ENCODE measurements around the gene IL7R. TPM values are rescaled to one million over a fixed set of nuclear protein-coding genes. Genes with fewer than 3 reads are reported as not detected.

IL7R gene
- total and polyA plus RNA-seq, 10 of the 15 experiments (the other 5 are each of a cell fraction or from before 2014, with no cell fraction given): 0.40 to 21.1 (median 0.85) TPM

DNA sequence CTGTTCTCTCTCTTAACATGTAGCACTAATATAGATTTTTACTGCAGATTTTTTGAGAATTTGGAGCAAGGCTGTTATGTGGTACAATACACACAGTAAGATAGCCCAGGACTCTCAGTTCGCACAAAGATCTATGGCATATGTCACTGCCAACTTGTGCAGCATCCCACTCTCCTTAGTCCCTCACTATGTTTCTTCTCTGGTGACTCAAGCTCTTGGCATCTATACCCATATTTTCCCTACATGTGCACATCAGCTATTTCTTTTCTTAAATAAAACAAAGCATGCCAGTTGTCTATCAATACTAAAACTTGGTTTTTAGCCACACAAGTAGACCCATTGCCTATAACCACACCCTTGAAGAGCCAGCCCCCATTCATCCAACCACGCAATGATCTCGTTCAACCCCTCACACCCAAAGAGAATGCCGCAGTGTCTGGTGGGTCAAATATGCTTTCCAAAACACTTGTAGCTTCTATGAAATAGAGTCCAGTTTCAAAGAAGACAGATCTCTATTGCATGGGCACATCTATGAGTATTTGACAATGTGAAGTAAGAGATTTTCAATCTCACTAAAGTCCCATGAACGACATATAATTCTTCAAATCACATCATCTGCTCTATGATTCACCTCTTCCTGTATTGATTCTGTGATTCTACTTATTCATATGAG lies 18.2 kb upstream of the IL7R start:
- FAIRE-seq: no peak
- intact Hi-C loops (cut with micrococcal nuclease; ENCODE audit: unreplicated experiment): no loop called here
- TF ChIP-seq, protein P1, sequence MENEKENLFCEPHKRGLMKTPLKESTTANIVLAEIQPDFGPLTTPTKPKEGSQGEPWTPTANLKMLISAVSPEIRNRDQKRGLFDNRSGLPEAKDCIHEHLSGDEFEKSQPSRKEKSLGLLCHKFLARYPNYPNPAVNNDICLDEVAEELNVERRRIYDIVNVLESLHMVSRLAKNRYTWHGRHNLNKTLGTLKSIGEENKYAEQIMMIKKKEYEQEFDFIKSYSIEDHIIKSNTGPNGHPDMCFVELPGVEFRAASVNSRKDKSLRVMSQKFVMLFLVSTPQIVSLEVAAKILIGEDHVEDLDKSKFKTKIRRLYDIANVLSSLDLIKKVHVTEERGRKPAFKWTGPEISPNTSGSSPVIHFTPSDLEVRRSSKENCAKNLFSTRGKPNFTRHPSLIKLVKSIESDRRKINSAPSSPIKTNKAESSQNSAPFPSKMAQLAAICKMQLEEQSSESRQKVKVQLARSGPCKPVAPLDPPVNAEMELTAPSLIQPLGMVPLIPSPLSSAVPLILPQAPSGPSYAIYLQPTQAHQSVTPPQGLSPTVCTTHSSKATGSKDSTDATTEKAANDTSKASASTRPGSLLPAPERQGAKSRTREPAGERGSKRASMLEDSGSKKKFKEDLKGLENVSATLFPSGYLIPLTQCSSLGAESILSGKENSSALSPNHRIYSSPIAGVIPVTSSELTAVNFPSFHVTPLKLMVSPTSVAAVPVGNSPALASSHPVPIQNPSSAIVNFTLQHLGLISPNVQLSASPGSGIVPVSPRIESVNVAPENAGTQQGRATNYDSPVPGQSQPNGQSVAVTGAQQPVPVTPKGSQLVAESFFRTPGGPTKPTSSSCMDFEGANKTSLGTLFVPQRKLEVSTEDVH (IDR thresholded peaks at IDR 0.05; ENCODE audit: low read depth, partially characterized antibody): no peak
- TF ChIP-seq SMAD5 (IDR thresholded peaks at IDR 0.05; ENCODE audit: low read depth): no peak
- TF ChIP-seq CHD2 (IDR thresholded peaks at IDR 0.05; ENCODE audit: borderline replicate concordance, low read depth, low read length): no peak

DNA sequence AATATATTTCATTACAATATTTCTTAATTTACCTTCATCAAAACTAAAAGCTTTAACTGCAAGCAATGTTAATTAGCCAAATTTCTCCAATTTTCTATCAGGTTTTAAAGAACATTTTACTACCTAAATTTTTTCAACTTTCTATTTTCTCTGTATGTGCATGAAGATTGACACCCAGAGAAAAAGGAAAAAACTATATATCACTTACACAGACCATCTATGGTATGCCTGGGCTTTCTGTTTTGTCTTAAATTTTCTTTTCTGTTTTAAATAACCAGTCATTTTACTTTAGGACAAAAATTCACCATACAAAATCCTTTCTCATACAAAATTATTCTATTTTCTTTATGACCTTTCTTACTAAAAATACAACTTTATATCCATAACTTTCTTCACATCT lies 13.8 kb upstream of the IL7R start:
- no peak for DNase-seq (ENCODE audit: low read depth, low spot score)
- Histone ChIP-seq H3K4me2 (ENCODE audit: control insufficient read depth, insufficient read depth) (no peak overlapping the region), H3K4me3 (no peak overlapping the region), H4K20me1 (ENCODE audit: control insufficient read depth, insufficient read depth) (no peaks in the 10 kb centered on the region), H3K27me3 (replicated peaks in 1 of 2; ENCODE audit: control insufficient read depth in 2 of 2, insufficient read depth in 2 of 2, low read length in 1 of 2) (no peaks in the 10 kb centered on the region), H3K27ac (ENCODE audit: control insufficient read depth, insufficient read depth) (no peak overlapping the region), H2AFZ (ENCODE audit: control insufficient read depth, low read depth, low read length) (no peak overlapping the region), H3K79me2 (ENCODE audit: control insufficient read depth, insufficient read depth, low read length) (no peaks in the 10 kb centered on the region), H3K9me3 (replicated peaks; ENCODE audit: control insufficient read depth, insufficient read depth, low read length) (peaks cover 13% of the 10 kb centered on the region; the same call in 2 of the 3 replicates), H3K4me1 (ENCODE audit: control insufficient read depth, insufficient read depth, low read length) (no peaks in the 10 kb centered on the region), H3K9ac (ENCODE audit: control insufficient read depth, insufficient read depth, low read length) (no peak overlapping the region), H3K36me3 (ENCODE audit: control insufficient read depth in 2 of 2, insufficient read depth in 2 of 2, low read length in 1 of 2) (no peaks in the 10 kb centered on the region)
- no TSS peak for BruUV-seq (replicated peaks)
- ChIA-PET POLR2A (no interaction called here), CTCF (no interaction called here), SMC1A (ENCODE audit: uncharacterized antibody, unreplicated experiment) (no interaction called here), RAD21 (ENCODE audit: unreplicated experiment) (no interaction called here)
- intact Hi-C loops (cut with micrococcal nuclease; ENCODE audit: unreplicated experiment) (no loop called here), in situ Hi-C loops (cut with MboI) (no loop called here)
- no peak for FAIRE-seq
- no peak for ATAC-seq
- TF ChIP-seq SIX5 (IDR thresholded peaks at IDR 0.05; ENCODE audit: low read depth, low read length, severe bottlenecking) (no peak), POU2F2 (IDR thresholded peaks at IDR 0.05; ENCODE audit: borderline replicate concordance, low read depth, low read length) (no peak), EED (IDR thresholded peaks at IDR 0.05; ENCODE audit: low read depth) (no peak)
- TF ChIP-seq, protein P2, sequence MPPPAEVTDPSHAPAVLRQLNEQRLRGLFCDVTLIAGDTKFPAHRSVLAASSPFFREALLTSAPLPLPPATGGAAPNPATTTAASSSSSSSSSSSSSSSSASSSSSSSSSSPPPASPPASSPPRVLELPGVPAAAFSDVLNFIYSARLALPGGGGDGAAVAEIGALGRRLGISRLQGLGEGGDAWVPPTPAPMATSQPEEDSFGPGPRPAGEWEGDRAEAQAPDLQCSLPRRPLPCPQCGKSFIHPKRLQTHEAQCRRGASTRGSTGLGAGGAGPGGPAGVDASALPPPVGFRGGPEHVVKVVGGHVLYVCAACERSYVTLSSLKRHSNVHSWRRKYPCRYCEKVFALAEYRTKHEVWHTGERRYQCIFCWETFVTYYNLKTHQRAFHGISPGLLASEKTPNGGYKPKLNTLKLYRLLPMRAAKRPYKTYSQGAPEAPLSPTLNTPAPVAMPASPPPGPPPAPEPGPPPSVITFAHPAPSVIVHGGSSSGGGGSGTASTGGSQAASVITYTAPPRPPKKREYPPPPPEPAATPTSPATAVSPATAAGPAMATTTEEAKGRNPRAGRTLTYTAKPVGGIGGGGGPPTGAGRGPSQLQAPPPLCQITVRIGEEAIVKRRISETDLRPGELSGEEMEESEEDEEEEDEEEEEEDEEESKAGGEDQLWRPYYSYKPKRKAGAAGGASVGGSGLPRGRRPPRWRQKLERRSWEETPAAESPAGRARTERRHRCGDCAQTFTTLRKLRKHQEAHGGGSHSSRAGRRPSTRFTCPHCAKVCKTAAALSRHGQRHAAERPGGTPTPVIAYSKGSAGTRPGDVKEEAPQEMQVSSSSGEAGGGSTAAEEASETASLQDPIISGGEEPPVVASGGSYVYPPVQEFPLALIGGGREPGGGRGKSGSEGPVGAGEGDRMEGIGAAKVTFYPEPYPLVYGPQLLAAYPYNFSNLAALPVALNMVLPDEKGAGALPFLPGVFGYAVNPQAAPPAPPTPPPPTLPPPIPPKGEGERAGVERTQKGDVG (CRISPR knock-in tag; IDR thresholded peaks at IDR 0.05): no peak
- TF ChIP-seq, protein P3, sequence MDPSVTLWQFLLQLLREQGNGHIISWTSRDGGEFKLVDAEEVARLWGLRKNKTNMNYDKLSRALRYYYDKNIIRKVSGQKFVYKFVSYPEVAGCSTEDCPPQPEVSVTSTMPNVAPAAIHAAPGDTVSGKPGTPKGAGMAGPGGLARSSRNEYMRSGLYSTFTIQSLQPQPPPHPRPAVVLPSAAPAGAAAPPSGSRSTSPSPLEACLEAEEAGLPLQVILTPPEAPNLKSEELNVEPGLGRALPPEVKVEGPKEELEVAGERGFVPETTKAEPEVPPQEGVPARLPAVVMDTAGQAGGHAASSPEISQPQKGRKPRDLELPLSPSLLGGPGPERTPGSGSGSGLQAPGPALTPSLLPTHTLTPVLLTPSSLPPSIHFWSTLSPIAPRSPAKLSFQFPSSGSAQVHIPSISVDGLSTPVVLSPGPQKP (IDR thresholded peaks at IDR 0.05; ENCODE audit: low read depth, low read length): no peak

More for the DNA sequence above, 18.2 kb upstream of the IL7R start:
- Histone ChIP-seq H3K4me1 (ENCODE audit: control insufficient read depth, insufficient read depth, low read length) (peaks cover 5% of the 10 kb centered on the region; the same call in 1 of the 2 replicates), H2AFZ (ENCODE audit: control insufficient read depth, low read depth, low read length) (no peak overlapping the region), H4K20me1 (ENCODE audit: control insufficient read depth, insufficient read depth) (no peaks in the 10 kb centered on the region), H3K36me3 (ENCODE audit: control insufficient read depth in 2 of 2, insufficient read depth in 2 of 2, low read length in 1 of 2) (no peaks in the 10 kb centered on the region), H3K79me2 (ENCODE audit: control insufficient read depth, insufficient read depth, low read length) (no peaks in the 10 kb centered on the region), H3K9ac (ENCODE audit: control insufficient read depth, insufficient read depth, low read length) (no peak overlapping the region), H3K27me3 (replicated peaks in 1 of 2; ENCODE audit: control insufficient read depth in 2 of 2, insufficient read depth in 2 of 2, low read length in 1 of 2) (no peaks in the 10 kb centered on the region), H3K4me3 (no peak overlapping the region), H3K9me3 (replicated peaks; ENCODE audit: control insufficient read depth, insufficient read depth, low read length) (no peaks in the 10 kb centered on the region), H3K4me2 (ENCODE audit: control insufficient read depth, insufficient read depth) (no peak overlapping the region), H3K27ac (ENCODE audit: control insufficient read depth, insufficient read depth) (no peak overlapping the region)
- CTCF ChIA-PET: no interaction called here
- ATAC-seq: no peak
- DNase-seq (ENCODE audit: low read depth, low spot score): no peak
- in situ Hi-C loops (cut with MboI): no loop called here
- POLR2A ChIA-PET: interaction anchor here (0.6 kb wide), 1 partner anchor 191 kb away, joined by 3 read pairs; no protein-coding TSS in a partner anchor
- WGBS (ENCODE audit: insufficient coverage, insufficient replicate concordance, low lambda C conversion rate, missing lambda C conversion rate): 65% methylated on average over 5 of the region's 5 CpGs
- SMC1A ChIA-PET (ENCODE audit: uncharacterized antibody, unreplicated experiment): interaction anchor here (1.0 kb wide), 1 partner anchor 46 kb away, joined by 3 read pairs; no protein-coding TSS in a partner anchor
- no TSS peak for BruUV-seq (replicated peaks)
- RAD21 ChIA-PET (ENCODE audit: unreplicated experiment): no interaction called here

Measured in GM12878 (cell line).